ENCODE measurements around the gene KDM4F. TPM values are rescaled to one million over a fixed set of nuclear protein-coding genes. Genes with fewer than 3 reads are reported as not detected.

Gene KDM4F
- total RNA-seq, 3 donors from 2014 or later, result not detected

DNA sequence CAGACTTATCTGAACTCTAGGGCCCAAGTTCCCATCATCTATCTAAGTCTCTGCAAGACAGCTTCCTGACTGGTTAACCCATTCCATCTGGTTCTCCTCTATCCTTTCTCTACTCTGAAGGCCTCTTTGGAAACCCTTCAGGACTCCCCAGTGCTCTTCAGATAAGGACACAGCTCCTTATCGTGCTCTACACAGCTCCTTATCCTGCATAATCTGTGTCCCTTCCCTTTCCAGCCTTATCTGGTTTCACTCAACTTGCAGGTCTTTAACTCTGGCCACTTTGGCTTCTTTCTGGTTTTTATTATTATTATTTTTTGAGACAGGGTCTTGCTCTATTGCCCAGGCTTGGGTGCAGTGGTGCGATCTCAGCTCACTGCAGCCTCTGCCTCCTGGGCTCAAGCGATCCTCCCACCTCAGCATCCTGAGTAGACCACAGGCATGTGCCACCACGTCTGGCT lies 51.0 kb downstream of the KDM4F start:
- intact Hi-C loops (cut with DNase I, micrococcal nuclease), result no loop called here
- peaks cover 11% of the 10 kb centered on the region for H3K4me1 ChIP-seq (ENCODE audit: low read depth)
- H3K9me3 ChIP-seq, result no peaks in the 10 kb centered on the region
- DNase-seq (no peak), ATAC-seq (no peak)
- no peaks in the 10 kb centered on the region for H3K36me3 ChIP-seq (ENCODE audit: low read depth)
- TF ChIP-seq, protein P1, sequence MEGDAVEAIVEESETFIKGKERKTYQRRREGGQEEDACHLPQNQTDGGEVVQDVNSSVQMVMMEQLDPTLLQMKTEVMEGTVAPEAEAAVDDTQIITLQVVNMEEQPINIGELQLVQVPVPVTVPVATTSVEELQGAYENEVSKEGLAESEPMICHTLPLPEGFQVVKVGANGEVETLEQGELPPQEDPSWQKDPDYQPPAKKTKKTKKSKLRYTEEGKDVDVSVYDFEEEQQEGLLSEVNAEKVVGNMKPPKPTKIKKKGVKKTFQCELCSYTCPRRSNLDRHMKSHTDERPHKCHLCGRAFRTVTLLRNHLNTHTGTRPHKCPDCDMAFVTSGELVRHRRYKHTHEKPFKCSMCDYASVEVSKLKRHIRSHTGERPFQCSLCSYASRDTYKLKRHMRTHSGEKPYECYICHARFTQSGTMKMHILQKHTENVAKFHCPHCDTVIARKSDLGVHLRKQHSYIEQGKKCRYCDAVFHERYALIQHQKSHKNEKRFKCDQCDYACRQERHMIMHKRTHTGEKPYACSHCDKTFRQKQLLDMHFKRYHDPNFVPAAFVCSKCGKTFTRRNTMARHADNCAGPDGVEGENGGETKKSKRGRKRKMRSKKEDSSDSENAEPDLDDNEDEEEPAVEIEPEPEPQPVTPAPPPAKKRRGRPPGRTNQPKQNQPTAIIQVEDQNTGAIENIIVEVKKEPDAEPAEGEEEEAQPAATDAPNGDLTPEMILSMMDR (IDR thresholded peaks at IDR 0.05), result no peak
- no peak overlapping the region for H3K4me3 ChIP-seq

Other genes starting within 250 kb of the KDM4F start
- 10 to 100 TPM; 41.4 to 47.7 (median 45.3) TPM for gene CWC15, start 75.9 kb upstream of the KDM4F start, total RNA-seq
- gene KDM4D, start 75.7 kb upstream of the KDM4F start, total RNA-seq, result under 1 TPM; 0.17 to 0.46 (median 0.32) TPM
- not detected for gene KDM4E, start 24.2 kb upstream of the KDM4F start, total RNA-seq
- 10 to 100 TPM; 41.3 to 42.5 (median 41.4) TPM for gene SRSF8, start 17.5 kb downstream of the KDM4F start, total RNA-seq
- 10 to 100 TPM; 48.2 to 97.5 (median 70.9) TPM for gene ENDOD1, start 40.4 kb downstream of the KDM4F start, total RNA-seq
- 10 to 100 TPM; 13.8 to 26.1 (median 17.5) TPM for gene SESN3, start 181.8 kb downstream of the KDM4F start, total RNA-seq

Measured in mucosa of descending colon (tissue), 3 donors.